Left kidney (tissue), 2 donors: ENCODE measurements around the gene M1AP. TPM values are rescaled to one million over a fixed set of nuclear protein-coding genes. Genes with fewer than 3 reads are reported as not detected.

Source experiments
- DNase-seq: peaks from one replicate; pipeline ENCODE4 v3.0.0-alpha.2; 2013
- polyA plus RNA-seq: library from polyadenylated mRNA; unstranded; fragments of 120-200 nt; gene quantifications from one replicate; pipeline ENCODE4 v1.2.1, GENCODE V29; 2013; ENCODE audit not compliant: insufficient read length

Gene M1AP
- polyA plus RNA-seq, 1 donor = 1.0 TPM

DNA sequence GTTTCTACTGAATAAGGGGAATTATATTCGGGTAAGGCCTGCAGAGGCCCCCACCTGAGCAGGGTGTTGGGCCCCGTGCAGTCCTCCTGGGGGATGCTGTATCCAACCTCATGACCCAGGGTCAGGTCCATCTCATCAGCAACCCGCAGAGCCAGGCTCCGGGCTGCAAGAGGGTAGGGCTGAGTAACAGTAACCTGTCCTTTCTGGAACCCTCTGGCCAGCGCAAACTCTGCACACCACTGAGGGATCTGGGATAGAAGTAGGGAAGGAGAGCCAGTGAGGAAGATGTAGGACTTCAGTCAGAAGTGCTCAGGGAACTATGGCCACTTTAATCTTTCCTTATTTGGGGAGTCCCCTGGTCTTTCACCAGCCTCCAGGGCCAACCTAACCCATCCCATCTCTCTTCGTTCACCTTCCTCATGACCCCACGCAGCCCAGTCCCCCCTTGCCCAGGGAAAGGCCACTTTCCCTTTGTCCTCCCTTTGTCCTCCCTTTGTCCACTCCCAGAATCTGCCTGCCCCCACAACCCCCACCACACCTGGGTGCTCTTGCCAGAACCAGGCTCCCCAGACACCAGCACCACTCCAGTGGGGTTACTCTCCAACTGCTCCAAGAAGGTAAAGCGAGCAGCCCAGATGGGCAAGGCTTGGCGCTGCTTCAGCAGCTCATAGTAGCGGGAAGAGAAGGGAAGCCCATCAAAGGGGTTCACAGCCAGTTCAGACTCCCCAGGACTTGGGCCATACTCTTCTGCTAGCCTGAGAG is 123.0 kb downstream of the M1AP start:
- no peak for DNase-seq

DNA sequence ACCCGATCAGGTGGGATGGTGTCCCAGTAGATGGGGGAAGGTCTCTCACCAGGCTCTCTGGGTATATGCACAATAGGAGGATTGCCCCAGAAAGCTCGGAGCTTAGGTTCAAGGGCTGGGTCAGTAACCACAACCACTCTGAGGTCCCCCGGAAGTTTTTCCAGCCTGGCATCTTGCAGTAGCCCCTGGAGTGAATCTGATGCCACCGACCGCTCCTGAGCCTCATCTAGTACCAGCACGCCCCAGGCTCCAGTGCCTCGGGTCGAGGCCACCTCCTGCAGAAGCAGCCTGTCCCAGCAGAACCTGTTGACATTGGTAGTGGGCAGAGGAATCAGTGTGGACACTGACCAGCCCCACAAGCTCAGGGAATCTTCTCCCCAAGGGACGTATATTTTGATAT is 124.1 kb downstream of the M1AP start:
- DNase-seq = no peak

DNA sequence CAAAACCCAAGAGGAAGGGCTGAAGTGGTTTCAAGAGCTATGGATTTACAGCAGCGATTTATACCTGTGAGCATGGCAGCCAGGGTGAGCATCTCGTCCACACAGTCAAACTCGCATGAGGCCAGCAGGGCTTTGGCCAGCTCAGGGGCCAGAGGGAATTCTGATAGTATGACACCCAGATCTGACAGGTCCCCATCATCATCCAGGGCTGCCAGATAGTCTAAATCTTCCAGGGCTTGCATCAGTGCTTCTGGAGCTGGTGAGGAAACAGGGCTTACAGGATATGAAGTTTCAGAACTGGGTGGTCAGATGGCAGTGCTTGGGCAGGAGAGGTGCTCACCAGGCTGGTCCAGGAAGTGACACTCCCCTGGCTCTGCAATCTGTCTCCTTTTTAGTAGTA is 125.6 kb downstream of the M1AP start:
- no peak for DNase-seq

DNA sequence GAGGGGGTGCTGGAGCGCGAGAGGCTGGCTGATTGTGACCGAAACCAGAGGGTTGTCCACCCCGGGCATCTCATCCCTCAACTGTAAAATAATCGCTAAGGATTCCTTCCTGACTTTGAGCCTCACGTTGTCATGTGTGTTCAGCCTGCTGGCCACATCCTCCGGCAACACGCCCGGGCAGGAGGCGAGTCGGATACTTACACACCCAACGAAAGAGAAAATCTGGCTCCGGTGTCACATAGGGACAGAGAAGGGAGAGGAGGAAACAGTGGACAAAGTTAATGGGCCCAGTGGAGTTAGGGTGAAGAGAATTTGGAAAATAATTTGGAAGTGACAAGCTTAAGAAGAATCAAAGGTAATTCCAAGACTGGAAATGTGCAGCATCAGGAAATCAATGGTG is 131.5 kb downstream of the M1AP start:
- no peak for DNase-seq

- no peak for DNase-seq
Measured at GRCh38 chr2:74515981-74516633, 132.0 kb downstream of the M1AP start.

DNA sequence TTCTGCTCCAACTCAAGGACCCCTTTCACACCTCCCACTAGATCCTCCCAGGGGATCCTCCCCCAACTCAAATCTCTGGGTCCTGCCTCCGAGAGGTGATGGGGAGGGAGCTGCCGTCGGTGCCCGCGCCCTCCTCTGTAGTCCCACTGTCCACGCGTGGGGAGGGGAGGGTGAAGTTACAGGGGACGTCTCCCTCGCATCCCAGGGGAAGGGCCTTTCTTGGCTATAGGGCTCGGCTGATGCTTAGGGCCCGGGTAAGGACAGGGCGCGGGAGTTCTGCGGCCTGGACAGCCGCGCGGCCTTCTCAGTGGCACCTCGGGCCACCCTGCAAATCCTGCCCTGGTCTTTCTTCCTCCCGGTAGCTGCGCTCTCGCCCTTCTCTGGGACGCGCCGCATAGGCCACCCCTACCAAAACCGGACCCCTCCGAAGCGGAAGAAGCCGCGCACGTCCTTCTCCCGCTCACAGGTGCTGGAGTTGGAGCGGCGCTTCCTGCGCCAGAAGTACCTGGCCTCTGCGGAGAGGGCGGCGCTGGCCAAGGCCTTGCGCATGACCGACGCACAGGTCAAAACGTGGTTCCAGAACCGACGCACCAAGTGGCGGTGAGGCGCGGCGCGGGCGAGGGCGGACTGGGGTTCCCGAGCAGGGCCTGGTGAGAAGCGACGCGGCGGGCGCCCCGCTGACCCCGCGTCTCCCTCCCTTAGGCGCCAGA is 132.7 kb downstream of the M1AP start:
- no peak for DNase-seq

- no peak for DNase-seq
Measured at GRCh38 chr2:74514368-74515270, 133.5 kb downstream of the M1AP start, which contains the start of gene TLX2. Gene TLX2 (plus strand): TSS chr2:74514450. CDS start chr2:74514807, 357 bp downstream.

DNA sequence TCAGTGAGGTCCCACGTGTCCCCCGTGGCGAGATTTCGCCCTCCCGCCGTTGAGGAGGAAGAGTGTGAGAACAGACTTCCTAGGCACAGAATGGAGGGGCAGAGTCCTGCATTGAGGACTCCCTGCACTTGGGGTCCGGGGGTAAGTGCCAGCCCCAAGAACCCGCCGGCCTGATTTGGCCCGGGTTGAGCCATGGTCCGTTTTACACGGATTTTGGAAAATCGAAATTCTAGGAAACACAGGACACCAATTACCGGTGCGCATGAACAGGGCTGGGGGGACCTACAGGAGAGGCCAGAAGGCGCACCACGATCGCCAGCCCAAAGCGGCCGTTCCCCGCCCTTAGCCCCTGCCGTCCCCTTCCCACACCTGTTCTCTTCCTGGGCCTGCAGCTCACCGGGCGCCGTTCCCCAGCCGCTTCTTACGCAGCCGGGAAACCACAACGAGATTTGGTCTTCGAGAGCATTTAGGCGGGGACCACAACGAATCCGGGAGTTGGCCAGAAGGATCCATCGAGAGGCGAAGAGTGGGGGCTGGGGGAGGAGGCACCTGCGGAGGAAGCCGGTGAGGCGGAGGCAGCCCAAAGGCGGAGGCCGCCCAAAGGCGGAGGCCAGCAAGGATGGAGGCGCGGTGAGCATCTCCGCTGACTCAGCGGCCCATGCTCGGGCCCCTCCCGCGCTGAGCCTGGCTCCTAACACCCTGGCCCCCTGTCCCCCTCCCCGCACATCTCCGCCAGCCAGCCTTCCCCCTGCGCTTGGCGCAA is 134.3 kb downstream of the M1AP start:
- no peak for DNase-seq

- DNase-seq = no peak
Measured at GRCh38 chr2:74512744-74513604, 135.2 kb downstream of the M1AP start.

DNA sequence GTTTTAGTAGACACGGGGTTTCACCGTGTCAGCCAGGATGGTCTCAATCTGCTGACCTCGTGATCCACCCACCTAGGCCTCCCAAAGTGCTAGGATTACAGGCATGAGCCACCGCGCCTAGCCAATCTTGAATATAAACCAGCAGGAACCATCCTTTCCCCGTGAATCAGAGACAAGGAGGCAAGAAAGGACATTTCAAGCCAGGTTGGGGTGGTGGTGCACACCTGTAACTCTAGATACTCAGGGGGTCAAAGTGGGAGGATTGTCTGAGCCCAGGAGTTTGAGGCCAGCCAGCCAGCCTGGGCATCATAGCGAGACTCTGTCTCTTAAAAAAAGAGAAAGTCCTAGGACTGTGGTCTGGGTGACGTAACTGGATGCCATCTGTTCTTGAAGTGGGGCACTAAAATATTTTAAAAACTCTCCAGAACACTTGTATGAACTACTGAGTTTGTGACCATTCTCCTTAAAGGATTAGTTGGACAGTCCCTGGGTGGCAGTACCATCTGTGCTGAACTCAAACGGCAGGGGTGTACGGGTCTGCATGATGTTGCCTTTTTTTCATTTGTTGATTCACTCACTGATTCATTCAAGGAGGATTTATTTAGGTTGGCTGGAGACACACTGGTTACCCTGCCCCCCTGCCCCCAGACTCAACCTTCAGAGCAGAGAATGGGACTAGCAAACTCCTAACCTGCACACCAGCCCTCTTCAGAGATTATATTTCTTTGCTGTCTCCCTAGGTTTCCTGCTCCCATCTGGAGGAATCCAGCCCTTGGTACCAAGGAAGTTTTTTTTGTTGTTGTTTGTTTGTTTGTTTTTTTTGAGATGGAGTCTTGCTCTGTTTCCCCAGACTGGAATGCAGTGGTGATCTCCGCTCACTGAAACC is 136.8 kb downstream of the M1AP start:
- no peak for DNase-seq

DNA sequence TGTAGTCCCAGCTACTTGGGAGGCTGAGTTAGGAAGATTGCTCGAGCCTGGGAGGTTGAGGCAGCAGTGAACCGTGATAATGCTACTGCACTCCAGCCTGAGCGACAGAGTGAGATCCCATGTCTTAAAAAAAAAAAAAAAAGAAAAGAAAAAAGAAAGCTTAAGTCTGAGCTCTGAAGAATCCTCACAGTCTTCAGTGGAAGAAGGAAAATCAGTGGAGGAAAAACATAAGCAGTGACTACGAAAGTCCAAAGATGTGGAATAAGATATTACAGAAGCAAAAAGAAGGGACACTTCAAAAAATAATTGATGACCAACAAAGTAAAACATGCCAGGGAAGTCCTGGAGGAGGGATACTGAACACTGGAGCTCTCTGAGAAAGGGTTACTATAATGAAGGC is 137.9 kb downstream of the M1AP start:
- no peak for DNase-seq

GRCh38 chr2:74507926-74508520 is 140.1 kb downstream of the M1AP start:
- DNase-seq = no peak

Other genes with a start within 250 kb of the M1AP start
- 5.5 TPM for gene C2orf81, start 226.7 kb downstream of the M1AP start, polyA plus RNA-seq
- 38.8 TPM for gene WDR54, start 226.6 kb downstream of the M1AP start, polyA plus RNA-seq
- gene RTKN, start 206.4 kb downstream of the M1AP start, polyA plus RNA-seq = 70.4 TPM
- gene INO80B, start 193.2 kb downstream of the M1AP start, polyA plus RNA-seq = 26.9 TPM
- gene WBP1, start 189.9 kb downstream of the M1AP start, polyA plus RNA-seq = 94.7 TPM
- 57.0 TPM for gene MOGS, start 182.9 kb downstream of the M1AP start, polyA plus RNA-seq
- gene MRPL53, start 175.7 kb downstream of the M1AP start, polyA plus RNA-seq = 37.7 TPM
- 15.8 TPM for gene CCDC142, start 165.3 kb downstream of the M1AP start, polyA plus RNA-seq
- gene TTC31, start 165.2 kb downstream of the M1AP start, polyA plus RNA-seq = 31.5 TPM
- gene LBX2, start 148.7 kb downstream of the M1AP start, polyA plus RNA-seq = 3.1 TPM
- gene PCGF1, start 140.6 kb downstream of the M1AP start, polyA plus RNA-seq = 29.5 TPM
- 0.07 TPM for gene TLX2, start 133.9 kb downstream of the M1AP start, polyA plus RNA-seq
- gene DQX1, start 122.1 kb downstream of the M1AP start, polyA plus RNA-seq = 0.40 TPM
- gene AUP1, start 118.6 kb downstream of the M1AP start, polyA plus RNA-seq = 96.8 TPM
- gene HTRA2, start 118.4 kb downstream of the M1AP start, polyA plus RNA-seq = 29.8 TPM
- 10.8 TPM for gene LOXL3, start 94.4 kb downstream of the M1AP start, polyA plus RNA-seq
- gene DOK1, start 93.6 kb downstream of the M1AP start, polyA plus RNA-seq = 7.4 TPM
- gene SEMA4F, start 5.9 kb upstream of the M1AP start, polyA plus RNA-seq = 6.3 TPM
- gene HK2, start 185.8 kb upstream of the M1AP start, polyA plus RNA-seq = 12.1 TPM